Stimulated activated CD8-positive, alpha-beta memory T cell treated with anti-CD3 and anti-CD28 coated beads, Interleukin-15, amount 100 ng/mL, for 4 hours (primary cell): Measurements from ENCODE around the gene ID3.
"Not testable (repeated sequence)": the region's sequence is repeated elsewhere in the genome, so short reads cannot be mapped to it uniquely, and the experiment has no call there.

Experiments
- DNase-seq, 2 donors: peaks; one replicate each; pipeline ENCODE4 v3.0.0-alpha.2; 2020; ENCODE audit warnings: low read depth in 2 of 2

Gene ID3

DNA sequence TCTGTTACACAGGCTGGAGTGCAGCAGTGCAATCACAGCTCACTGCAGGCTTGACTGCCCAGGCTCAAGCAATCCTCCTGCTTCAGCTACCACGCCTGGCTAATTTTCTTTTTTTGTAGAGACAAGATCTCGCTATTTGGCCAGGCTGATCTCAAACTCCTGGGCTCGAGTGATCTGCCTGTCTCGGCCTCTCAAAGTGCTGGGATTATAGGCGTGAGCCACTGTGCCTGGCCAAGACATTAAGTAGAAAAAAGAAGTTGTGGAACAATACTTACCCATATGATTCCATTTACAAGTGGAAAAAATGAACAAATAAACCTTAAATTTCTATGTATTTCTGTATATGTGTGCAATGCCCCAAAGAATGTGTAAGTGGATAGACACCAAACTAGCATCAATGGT lies 30.3 kb upstream of the ID3 start:
- DNase-seq = no peak

DNA sequence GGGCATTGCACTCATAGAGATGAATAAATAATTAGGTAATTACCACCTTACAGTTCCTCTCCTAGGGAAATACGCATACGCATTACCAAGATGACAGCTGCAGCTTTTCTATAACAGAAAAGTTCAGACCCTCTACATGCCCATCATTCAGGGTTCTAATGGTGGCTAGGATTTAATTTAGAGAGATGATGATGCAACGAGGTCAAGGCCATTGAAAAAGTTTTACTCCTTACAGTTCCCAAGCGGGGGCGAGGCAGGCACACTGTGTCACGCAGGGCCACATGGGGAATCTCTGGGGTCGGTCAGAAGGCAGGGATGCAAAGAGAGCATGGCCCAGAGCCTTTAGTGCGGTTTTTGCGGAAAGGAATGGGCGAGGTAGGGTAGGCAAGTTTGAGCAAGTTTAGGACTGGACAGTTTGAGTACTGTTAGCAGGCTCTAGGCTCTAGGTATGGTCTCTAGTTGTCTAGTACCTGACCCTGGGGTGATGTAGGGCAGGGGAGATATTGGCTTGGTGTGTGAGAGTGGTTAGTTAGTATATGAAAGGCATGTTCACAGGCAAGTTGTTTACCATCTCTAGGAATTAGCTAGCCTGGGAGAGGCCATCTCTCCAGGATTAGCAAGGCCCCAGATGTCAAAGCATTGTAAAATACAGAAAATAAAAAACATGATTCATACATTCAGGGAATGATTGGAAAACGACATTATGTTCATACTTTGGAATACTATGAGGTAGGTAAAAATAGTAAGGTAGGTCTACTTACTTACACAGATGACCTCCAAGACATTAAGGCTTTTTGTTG lies 29.6 kb upstream of the ID3 start:
- no peak for DNase-seq

DNA sequence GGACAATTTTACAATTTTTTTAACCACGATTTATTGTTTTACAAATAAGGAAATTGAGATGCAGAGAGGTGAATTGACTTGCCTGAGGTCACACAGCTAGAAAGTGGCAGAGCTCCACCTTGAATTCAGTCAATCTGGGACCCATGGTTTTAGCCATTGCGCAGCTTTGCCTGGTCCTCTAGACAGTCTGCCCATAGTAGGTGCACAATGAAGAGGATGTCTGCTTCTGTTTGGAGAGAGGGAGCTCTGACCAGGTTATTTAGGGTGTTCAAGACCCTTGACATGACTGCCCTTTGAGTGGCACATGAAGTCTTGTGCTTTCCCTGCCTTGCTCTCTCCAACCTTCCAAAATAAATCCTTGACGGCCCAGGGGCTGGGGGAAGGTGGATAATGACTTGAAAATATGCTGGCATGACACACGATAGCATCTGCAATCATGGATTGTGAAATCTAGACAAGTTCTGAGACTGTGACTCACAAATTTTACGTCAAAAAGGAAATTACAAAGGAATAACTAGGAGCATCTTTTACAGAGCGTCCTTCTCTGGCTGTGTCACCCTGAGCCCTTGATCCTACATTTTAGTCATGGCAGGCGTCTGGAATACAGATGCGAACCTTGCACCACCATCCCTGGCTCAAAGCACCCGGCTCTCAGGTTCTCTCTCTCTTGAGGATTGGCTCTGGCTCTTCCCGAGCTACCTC lies 26.2 kb upstream of the ID3 start:
- no peak for DNase-seq

DNA sequence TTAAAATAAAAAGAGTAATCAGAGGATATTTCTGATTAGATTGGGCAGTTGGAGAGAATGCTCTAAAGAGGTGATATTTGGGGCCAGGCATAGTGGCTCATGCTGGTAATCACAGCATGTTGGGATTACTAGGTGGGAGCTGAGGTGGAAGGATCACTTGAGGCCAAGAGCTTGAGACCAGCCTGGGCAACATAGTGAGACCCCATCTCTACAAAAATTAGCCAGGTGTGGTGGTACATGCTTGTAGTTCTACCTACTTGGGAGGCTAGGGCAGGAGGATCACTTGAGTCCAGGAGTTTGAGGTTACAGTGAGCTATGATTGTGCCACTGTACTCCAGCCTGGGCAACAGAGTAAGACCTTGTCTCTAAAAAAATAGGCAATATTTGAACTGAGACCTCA lies 24.4 kb upstream of the ID3 start:
- DNase-seq = not testable (repeated sequence)

DNA sequence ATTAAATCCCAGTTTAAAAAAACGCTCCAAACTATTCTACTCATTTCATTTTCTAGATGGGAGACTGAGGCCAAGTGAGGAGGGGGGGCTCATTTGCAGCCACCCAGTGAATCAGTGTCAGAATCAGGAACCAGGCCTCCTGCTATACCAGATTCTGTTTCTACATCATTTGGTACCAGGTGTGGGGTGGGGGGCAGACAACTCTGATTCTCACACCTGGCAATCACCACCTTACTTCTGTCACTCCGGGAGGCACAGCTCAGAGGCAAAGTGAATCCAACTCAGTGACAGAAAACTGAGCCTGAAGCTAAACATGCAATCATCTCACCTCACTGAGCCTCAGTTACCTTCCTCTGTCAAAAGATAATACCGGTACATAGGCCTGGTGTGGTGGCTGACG lies 23.5 kb upstream of the ID3 start:
- DNase-seq = no peak

DNA sequence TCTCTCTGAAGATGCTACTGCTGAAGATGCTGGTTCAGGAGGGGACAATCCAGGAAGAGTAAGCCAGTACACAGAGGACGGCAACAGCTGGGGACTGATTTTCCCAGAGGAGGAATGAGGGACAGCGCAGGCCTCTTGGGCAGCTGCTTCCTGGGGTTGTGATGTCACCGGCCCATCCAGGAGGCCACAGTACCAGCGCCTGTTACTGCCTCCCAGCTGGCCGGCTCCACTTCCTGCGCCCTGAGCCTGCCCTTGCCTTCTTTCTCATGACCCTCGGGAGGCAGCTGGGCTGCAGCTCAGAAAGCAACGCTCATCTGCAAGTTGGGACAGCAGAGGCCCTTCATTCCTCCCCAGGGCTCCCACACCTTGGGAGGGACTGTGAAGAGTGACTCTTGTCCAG lies 21.9 kb upstream of the ID3 start:
- no peak for DNase-seq

DNA sequence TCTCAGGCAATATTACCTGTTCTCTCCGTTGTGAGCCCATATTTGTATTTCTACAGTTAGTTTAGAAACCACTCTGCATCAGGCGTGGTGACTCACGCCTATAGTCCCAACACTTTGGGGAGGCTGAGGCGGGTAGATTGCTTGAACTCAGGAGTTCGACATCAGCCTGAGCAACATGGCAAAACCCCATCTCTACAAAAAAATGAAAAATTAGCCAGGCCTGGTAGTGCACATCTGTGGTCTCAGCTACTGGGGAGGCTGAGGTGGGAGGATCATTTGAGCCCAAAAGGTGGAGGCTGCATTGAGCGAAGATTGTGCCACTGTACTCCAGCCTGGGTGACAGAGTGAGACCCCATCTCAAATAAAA lies 19.7 kb upstream of the ID3 start:
- no peak for DNase-seq

DNA sequence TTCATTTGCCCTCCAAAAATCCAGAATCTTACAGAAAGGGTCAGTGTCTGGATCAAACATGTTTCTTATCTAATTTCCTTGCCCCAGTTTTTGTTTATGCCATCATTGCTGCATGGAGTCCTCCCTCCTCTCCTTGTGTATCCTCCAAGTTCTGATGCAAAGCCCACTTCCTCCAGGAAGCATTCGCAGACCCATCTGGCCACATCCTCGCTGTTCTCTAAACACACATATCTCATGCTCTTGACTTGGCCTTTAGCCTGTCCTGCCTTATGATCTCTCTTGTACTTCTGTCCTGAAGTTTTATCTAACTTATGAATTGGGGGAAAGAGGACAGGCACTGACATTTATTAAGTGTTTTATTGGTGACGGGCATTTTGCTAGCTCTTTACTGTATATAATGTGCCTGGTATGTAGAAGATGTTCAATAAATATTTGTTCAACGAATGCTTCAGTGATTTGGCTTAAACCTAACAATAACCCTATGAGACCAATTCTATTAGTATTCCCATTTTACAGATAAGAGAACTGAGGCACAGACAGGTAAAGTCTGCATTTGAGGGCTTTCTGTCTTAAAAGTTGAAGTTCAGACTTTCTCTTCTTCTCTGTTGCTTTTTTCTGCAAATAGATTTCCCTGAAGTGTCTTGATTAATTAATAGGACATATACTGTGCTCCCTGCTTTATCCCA lies 19.2 kb upstream of the ID3 start:
- DNase-seq = no peak

DNA sequence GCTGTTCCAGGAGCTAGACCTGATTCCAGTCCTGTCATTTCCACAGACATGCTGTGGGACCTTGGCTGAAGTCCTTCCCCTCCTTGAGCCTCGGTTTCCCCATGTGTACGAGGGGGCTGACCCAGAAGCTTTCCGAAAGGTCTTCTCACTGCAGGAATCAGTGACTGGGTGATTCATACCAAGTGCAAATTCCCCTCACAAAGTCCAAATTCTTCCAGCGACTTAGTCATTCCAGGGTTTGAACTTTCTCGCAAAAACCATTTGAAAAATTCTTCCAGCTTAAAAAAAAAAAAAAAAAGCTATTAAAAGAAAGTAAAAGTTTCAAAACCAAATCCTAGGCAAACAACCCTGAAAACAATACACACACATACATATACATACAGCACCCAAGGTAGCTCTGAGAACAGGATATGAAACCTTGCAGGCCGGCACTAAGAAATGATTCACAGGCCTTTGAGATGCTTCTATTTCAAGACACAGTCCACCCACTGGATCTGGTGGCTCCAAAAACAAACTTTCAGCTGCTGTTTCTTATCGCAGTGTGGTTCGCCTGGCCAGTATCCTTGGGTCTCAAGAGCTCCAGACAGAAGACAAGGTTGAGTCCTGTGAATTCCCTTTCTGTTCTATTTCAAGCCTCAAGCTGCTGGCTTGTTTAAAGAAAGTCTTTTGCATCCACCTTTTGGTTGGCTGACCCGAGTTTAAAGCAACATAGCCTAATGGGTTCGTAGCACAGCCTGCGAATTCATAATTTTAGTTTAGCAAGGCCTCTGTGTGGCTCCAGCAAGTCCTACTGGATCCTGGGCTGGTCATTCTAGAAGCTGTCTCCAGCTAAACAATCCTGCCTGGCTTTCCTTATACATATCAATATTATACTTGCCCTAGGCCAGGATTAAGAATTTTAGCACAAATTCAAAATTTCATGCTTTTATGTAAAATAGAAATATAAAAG lies 18.0 kb upstream of the ID3 start:
- no peak for DNase-seq

DNA sequence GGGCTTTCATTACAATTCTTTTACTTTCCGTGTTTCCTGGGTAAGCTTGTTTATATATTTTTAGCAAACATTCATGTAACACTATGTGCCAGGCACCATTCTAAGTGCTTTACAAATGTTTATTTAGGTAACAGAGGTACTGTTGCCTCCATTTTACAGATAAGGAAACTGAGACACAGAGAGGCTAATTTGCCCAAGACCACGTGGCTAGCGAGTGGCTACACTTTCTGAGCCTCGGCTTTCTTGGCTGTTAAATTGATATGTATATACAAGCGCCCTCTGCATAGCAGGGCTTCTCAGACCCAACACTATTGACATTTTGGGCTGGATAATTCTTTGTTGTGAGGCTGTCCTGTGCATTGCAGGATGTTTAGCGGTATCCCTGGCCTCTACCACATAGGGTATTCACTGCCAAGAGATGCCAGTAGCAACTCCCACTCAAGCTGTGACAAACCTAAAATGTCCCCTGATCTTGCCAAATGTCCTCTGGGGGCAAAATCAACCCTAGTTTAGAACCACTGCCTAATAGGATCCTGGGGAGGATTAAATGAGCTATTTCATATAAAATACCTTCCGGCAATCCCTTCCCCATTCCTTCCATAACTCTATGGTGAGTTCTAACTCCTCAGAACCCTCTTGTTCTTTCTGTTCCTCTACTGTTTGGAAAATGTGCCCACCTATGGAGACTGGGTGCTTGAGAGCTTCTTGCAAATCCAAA lies 17.2 kb upstream of the ID3 start:
- DNase-seq = no peak

DNA sequence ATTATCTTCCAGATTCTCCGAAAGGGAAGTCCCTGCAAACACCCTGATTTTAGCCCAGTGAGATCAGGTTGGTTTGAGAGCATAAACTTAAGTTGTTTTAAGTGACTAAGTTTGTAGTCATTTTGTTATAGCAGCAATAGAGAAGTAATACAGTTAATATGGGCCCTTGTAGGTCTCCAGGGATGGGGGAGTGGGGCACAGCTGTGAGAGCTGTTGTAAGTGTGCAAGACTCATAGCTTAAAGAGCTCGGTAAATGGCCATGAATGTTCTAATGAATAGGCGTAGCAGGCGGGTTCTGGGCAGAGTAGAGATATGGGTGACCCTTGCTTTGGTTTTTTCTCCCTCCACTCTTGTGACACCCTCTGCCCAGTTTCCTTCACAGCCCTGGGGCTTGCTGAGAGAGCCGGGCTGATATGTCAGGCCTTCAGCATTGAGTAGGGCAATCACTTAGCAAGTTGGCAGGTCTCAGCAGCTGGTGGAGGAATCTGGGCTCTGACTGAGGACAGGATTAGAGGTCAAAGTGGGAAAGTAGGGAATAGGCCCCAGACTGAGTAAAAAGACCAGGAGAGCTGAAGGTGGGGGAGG lies 16.0 kb upstream of the ID3 start:
- DNase-seq = no peak

DNA sequence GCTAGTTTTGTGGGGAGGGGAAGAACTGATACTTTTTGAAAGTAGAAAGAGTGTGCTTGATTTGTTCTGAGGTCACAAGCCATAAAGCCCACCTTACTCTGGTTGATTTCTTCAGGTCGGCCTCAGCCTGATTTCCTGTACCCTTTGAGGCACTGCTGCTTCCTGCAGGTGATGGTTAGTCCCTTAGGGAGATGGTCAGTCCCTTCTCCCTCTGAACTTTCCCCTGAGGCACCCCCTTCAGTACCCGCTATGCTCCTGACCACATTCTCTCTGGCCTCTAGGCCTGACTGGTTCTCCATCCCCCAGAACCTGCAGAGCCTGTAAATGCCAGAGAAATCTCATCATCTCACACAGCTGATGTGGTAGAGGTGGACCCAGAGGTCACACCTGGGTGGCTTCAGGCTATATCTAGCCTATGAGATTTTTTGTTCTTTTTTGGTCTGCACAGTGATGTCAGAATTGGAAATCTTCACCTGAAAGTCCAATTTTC lies 15.0 kb upstream of the ID3 start:
- no peak for DNase-seq

DNA sequence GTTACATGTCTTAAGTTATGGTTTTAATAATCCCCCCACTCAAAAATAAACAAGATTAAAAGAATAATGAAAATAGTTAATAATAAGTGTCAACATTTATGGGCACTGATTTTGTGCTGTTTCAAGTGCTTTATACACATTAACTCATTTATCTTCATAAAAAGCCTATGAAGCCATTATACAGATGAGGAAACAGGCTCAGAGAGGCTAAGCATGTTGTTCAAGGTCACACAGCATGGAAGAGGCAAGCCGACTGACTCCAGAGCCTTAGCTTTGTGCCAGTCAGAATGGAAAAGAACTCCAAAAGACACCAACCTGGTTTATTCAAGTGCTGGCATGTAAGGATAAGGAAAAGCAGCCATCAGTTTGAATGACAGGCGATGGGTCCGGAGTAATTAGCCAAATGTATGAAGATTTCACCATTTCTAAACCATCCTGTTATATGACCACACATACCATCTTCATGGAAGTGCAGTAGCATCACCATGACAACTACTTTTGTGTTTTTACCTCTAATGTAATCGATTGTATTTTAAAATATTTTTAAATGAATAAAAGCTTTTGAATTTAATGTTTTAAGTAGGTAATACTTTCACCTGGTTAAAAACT lies 14.4 kb upstream of the ID3 start:
- no peak for DNase-seq

DNA sequence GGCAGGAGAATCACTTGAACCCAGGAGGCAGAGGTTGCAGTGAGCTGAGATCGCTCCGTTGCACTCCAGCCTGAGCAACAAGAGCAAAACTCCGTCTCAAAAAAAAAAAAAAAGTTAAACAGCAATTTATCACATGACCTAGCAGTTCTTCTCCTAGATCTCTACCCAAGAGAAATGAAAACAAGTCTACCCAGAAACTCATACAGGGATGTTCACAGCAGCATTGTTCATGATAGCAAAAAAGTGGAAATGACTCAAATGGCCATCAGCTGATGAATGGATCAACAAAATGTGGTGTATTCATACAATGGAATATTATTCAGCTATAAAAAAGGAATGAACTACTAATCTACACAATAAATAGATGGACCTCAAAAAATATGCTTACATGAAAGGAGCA lies 12.2 kb upstream of the ID3 start:
- no peak for DNase-seq

DNA sequence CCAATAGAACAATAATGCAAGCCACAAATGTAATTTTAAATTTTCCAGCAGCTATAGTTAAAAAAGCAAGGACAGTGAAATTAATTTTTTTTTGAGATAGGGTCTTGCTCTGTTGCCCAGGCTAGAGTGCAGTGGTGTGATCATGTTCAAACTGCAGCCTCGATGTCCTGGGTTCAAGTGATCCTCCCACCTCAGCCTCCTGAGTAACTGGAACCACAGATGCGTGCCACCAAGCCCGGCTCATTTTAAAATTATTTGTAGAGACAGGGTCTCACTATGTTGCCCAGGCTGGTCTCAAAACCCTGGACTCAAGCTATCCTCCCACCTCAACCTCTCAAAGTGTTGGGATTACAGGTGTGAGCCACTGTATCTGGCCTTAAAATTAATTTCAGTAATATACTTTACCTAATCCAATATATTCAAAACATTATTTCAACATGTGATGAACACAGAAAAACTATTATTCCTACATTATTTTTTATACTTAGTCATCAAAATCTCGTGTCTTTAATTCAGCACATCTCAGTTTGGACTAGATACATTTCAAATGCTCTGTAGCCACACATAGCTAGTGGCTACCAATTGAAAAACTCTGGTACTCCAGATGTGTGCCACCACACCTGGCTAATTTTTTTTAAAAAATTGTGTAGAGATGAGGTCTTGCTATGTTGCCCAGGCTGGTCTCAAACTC lies 10.8 kb upstream of the ID3 start:
- no peak for DNase-seq

DNA sequence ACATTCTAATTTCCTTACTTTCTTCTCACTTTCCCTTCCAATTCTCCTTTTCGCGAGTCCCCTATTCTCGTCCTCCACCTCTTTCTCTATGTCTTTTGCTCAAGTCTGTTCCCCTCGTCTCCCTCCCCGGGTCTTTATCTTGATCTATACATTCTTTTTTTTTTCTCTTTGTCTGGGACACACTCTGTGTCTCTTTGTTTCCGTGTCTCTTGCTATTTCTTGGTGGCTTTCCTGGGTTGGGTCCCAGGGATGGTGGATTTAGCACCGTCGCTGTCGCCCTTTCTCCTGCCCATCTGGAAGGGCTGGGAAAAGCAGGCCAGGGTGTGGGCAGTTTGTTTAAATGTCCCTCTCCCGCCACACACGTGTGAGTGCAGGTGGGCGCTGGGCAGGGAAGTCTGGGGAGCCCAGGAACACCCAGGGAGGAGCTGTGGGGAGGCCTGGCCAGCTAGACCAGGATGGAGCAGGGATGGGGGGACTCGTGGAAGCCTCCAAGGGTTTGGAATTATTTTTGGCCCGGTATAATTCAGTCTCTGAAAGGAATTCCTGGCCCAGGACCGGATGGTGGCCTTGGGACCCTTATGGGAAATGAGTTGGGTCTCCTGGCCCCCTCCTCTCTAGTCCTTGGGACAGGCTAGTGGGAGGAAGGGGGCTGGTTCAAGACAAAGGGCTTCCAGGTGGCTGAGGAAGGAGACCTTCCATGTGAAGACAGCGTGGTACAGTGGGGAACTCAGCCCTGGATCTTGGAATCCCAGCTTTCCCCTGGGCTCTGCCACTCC lies 9.5 kb upstream of the ID3 start:
- no peak for DNase-seq

DNA sequence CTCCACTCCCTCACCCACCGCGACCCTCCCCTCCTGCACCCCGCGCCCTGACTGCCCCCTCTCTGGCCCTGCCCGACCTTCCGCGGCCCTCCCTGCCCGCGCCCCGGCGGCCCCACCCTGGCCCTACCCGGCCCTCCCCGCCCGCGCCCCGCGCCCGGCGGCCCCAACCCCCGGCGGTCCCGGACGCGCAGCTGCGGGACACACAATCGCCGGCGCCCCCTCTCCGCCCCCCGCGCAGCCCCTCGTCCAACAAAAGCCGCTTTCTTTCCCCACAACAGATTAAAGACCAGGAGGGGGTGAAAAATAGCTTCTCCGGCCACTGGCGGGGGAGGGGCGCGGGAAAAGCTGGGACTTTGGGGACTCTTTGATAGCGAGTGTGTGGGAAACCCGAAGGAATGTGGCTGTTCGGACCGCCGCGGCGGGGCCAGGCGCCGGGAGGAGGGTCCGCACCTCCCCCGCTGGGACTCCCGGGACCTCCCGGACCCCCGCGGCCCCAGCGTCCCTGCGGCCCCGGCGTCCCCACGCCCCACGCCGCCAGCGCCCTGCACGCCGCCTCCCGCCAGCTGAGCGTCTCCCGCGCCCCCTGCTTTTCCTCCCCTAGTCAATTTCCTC lies 8.8 kb upstream of the ID3 start:
- DNase-seq = no peak

DNA sequence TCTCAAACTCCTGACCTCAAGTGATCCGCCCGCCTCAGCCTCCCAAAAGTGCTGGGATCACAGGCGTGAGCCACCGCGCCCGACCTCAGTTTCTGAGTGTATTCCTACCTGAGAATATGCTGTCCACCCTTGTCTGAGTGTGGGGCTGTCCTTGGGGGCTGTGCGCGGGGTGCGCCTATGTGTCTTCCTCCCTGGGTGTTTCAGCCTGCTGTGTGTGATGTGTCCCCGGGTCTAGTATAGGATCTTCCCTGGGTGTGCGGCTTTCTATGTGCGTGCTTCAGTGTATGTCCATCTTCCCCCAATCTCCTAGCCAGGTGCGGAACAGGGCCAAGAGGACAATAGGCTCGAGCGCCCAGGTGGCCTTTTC lies 8.3 kb upstream of the ID3 start:
- no peak for DNase-seq

DNA sequence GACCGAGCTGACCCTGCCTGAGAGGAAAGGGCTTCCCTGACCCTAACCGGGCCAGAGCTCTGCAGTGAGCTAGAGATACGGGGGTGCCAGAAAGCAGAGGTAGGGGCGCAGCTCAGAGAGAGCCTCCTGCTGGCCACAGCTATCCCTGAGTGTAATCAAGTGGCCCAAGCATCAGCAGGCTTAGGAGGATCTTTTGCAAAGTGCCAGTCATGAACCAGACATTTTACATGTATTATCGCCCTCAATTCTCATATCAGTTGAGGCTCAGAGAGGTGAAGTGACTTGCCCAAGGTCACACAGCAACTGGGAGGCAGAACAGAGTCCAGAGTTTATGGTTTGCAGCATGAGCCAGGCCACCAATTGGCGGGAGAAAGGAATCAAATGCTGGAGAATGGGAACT lies 7.0 kb upstream of the ID3 start:
- DNase-seq = no peak
